NCI-H82 treated with DMSO at 0.1 percent for 48 hours (cell line): ENCODE measurements around the gene AGRP.

ENCODE experiments used
- DNase-seq: peaks from one replicate; lab custom pipeline; 2025; ENCODE audit not compliant: unreplicated experiment; lab: John Stamatoyannopoulos, UW

Gene AGRP

DNA sequence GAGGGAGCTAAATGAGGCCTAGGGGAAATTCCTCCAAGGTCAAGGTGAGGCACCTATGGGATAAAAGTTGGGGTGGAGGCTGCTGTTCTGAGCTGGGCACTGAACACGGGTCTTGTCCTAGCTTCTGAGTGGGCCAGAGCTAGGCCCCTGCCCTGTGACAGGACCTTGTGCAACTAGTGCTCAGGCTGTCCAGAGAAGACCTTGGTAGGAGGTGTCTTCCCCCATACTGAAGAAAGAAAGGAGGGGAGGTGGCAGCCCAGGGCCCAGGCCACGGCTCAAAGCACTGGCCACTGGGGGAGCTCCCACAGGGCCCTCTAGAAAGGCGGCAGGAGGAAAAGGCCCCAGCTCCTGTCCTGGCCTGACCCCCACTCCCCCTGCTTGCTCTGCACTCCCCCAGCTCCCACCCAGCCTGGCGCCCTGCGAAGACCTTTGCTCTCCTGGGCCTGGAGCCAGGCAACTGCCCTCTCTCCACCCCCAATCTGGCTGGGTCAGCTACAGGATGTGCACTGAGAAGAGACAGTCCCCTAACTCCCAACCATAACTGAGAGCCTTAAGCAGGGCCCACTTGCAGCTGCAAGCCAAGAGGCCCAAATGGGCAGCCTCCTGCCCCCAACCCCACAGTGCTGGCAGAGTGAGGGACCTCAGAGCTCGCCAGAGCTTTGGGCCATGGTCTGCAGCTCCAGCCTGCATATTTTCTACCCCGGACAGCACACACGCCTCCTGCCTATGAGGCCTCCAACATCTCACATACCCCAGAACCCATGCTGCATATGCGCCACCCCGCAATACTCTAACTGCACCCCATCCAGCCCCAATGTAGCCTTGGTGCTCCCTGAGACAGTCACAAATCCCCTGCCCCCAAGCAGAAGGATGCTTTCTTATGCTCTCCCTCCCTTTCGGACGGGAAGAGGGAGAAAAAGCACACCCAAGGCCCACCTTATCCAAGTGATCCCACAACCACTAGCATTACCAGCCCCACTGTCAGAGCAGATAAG is 37.1 kb downstream of the AGRP start:
- no peak for DNase-seq

DNA sequence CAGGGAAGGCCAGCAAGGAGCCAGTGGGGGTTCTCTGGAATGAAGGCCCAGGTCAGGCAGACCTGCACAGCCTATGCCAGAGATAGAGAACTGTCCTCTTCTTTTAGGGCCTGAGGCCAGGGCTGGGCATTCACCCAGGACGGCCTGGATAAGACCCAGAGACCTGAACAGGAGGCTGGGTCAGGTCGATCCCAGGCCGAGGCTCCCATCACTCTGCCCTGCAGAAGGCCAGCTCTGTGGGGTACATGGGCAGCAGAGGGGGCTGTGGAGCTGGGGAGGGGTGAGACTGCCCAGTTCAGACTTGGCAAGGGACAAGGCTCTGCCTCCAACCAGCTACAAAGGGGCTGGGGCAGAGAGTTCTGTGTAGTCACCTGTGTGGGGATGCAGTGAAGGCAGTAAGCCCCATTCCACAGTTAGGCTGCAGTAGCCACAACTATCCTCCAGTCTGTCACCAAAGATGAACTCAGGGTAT is 37.9 kb downstream of the AGRP start:
- DNase-seq, result no peak

GRCh38 chr16:67445126-67445426 is 38.3 kb downstream of the AGRP start:
- DNase-seq, result no peak

GRCh38 chr16:67444259-67445125 is 38.9 kb downstream of the AGRP start:
- no peak for DNase-seq

GRCh38 chr16:67443265-67443664 is 40.1 kb downstream of the AGRP start:
- DNase-seq, result no peak

GRCh38 chr16:67442581-67443255 is 40.6 kb downstream of the AGRP start:
- DNase-seq, result no peak

DNA sequence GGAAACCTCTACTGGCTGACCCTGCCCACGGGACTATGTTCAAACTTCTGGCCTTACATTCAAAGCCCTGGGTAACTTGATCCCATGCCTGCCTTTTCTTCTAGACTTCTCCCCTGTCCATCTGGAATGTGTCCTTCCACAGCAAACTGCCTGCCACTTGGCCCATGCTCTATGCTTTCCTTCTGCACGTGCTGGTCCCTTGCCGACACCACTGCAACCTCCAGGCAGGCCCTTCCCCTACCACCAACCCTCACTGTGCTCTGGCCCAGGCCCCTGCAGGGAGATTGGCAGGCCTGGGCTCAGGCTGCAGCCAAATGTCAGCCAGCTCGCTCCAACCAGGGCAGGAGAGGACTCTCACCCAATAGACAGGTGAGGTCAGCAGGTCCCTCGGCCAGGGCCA is 41.4 kb downstream of the AGRP start:
- no peak for DNase-seq

GRCh38 chr16:67441271-67441753 is 42.0 kb downstream of the AGRP start:
- DNase-seq, result no peak

GRCh38 chr16:67438824-67439393 is 44.4 kb downstream of the AGRP start:
- DNase-seq, result no peak

DNA sequence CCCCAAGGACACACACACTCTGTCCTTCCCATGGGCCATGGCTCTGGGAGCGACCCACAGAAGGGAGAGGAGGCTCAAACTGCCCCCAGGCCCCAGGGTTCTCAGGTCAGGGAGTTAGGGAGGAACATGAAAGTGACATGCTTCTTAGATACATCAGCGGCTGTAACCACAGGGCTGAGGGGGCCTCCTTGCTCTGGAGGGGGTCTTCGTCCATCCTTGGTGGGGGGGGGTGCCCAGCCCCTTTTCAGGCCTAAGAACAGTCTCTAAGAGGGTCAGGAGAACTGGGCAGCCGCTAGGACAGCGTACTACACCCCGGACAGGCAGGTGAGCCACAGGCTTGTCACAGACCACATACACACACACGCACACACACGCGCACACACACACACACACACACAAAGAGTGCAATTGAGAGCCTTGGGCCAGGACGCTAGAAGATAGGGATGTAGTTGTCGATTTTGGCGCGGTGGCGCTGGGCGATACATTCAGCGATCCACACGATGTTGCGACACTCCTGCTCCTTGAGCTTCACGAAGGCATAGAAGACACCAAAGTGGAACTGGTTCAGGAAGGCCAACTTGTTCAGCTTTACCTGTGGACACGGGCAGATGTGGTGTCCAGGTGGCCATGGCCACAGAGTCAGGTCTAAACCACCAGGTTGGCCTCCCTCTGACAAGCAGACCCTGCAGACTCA is 45.1 kb downstream of the AGRP start:
- DNase-seq, result no peak

- DNase-seq, result no peak
Measured at GRCh38 chr16:67437513-67437912, 45.8 kb downstream of the AGRP start.

DNA sequence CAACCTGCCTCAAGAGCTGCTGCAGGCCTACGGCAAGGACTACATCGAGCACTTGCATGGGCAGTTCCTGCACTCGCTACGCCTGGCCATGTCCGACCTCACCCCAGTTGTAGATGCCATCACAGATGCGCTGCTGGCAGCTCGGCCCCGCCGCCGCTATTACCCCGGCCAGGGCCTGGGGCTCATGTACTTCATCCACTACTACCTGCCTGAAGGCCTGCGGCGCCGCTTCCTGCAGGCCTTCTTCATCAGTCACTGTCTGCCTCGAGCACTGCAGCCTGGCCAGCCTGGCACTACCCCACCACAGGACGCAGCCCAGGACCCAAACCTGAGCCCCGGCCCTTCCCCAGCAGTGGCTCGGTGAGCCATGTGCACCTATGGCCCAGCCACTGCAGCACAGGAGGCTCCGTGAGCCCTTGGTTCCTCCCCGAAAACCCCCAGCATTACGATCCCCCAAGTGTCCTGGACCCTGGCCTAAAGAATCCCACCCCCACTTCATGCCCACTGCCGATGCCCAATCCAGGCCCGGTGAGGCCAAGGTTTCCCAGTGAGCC is 46.6 kb downstream of the AGRP start:
- DNase-seq, result no peak

- DNase-seq, result no peak
Measured at GRCh38 chr16:67435758-67436164, 47.6 kb downstream of the AGRP start.

DNA sequence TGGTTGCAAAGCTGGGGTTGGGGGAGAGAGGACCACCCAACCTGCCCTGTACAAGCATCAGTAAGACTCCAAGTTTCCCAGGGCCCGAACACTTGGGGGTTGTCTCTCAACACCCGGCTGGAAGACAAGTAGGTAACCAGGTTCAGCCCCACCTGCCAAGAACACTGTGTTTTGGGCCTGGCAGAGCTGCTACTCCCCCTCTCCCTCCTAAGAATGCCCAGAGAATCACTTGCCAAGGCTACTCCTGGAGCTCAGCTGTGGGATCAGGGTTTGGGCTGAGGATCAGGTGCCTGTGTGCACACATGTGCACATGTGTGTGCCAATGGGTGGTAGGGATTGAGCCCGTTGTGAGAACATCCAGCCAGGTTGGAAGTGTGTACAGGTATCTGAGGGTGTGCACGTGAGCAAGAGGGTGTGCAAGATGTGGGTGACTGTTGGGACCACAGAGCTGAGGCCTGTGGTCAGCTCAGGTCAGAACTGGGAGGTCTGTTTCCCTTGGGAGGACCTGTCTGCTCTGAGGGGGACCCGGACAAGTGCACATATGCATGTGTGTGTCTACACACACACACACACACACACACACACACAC is 50.1 kb downstream of the AGRP start:
- no peak for DNase-seq
